DOHH2 (cell line): ENCODE measurements around the gene VTN.

Experiments
- H3F3A ChIP-seq: fragments of 200-600 bp; sonication (generic), shearing (Covaris generic); 2 replicates; pipeline ENCODE4 v1.6.0; 2016; ENCODE audit warnings: antibody characterized with exemption, mild to moderate bottlenecking; ENCODE audit not compliant: control insufficient read depth, insufficient read depth
- H3K27ac ChIP-seq: fragments of 200-600 bp; sonication (generic); 2 replicates; pipeline ENCODE4 v1.5.1; 2014; ENCODE audit warnings: low read depth, mild to moderate bottlenecking, low read length, moderate library complexity
- H3K27me3 ChIP-seq: fragments of 200-600 bp; sonication (generic); 2 replicates; pipeline ENCODE4 v1.6.1; 2014; ENCODE audit warnings: mild to moderate bottlenecking, low read length, mixed read lengths; ENCODE audit not compliant: control insufficient read depth
- H3K36me3 ChIP-seq: fragments of 200-600 bp; sonication (generic); 2 replicates; pipeline ENCODE4 v1.6.1; 2014; ENCODE audit warnings: mild to moderate bottlenecking, low read length, moderate library complexity, mixed read lengths; ENCODE audit not compliant: control insufficient read depth
- H3K4me1 ChIP-seq: fragments of 200-600 bp; sonication (generic); 2 replicates; pipeline ENCODE4 v1.6.1; 2014; ENCODE audit warnings: mild to moderate bottlenecking, low read length, mixed read lengths; ENCODE audit not compliant: control insufficient read depth
- H3K4me2 ChIP-seq: fragments of 200-600 bp; sonication (generic); 2 replicates; pipeline ENCODE4 v1.6.0; 2014; ENCODE audit warnings: mild to moderate bottlenecking, low read length, moderate library complexity
- H3K4me3 ChIP-seq: fragments of 200-600 bp; sonication (generic); 2 replicates; pipeline ENCODE4 v1.5.1; 2014; ENCODE audit warnings: mild to moderate bottlenecking, low read length, mixed read lengths
- H3K79me2 ChIP-seq: fragments of 200-600 bp; sonication (generic); 2 replicates; pipeline ENCODE4 v1.6.1; 2014; ENCODE audit warnings: mild to moderate bottlenecking, low read length, mixed read lengths; ENCODE audit not compliant: control insufficient read depth
- H3K9me2 ChIP-seq: fragments of 200-600 bp; sonication (generic); replicated peaks from 2 replicates; pipeline ENCODE4 v1.6.1; 2014; ENCODE audit warnings: mild to moderate bottlenecking, low read length, mixed read lengths; ENCODE audit not compliant: control insufficient read depth
- H3K9me3 ChIP-seq: fragments of 200-600 bp; sonication (generic); 2 replicates; pipeline ENCODE4 v1.6.1; 2014; ENCODE audit warnings: antibody characterized with exemption, low read length, mixed read lengths; ENCODE audit not compliant: control insufficient read depth, insufficient read depth
- H4K20me1 ChIP-seq: fragments of 200-600 bp; sonication (generic); 2 replicates; pipeline ENCODE4 v1.6.0; 2014; ENCODE audit warnings: low read depth, mild to moderate bottlenecking, antibody characterized with exemption, low read length, moderate library complexity; ENCODE audit not compliant: control insufficient read depth, insufficient read depth
- EZH2phosphoT487 ChIP-seq: fragments of 200-600 bp; sonication (generic); IDR thresholded peaks from 2 replicates; pipeline ENCODE4 v1.6.1; 2017; ENCODE audit warnings: borderline replicate concordance, mild to moderate bottlenecking, antibody characterized with exemption, low read length, moderate library complexity, mixed read lengths
- TF ChIP-seq, protein P1 (sequence below): fragments of 200-600 bp; sonication (generic); IDR thresholded peaks from one replicate; pipeline ENCODE4 v1.5.1; 2014; ENCODE audit warnings: antibody characterized with exemption, mild to moderate bottlenecking, low read depth, low read length; ENCODE audit not compliant: poor library complexity, severe bottlenecking

The VTN gene

DNA sequence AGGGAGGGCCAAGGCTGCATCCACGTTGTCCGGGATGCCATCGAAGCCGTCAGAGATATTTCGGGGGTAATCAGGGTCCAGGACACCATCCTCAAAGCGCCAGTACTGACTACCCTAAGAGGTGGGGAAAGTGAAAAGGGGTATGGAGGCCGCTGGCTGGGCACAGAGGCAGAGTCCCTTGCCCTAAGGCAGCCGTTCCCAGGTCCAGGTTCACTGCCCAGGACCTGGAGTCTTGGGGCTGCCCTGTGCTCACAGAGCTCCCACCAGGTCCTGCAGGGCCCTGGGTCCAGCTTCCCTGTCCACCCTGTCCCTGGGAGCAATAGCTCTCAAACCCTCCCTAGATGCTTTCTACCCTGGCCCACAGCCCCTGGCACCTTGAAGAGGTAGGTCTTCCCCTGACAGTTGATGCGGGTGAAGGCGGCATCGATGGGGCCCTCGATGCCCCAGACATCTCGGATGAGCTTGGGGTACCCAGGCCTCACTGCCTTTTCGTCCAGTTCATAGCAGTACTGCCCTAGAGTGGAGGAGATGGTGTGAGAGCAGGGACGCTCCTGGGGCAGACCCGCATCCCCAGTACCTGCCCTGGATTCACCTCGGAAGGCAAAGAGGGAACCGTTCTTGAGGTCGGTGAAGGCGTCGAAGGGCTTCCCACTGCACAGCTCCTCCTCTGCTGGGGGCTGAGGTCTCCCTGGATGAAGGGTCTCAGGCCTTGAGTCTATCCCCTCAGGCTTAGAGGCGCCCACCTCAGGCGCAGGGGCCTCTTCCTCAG, 1.0 kb downstream of the VTN start:
- TF ChIP-seq, protein P1, sequence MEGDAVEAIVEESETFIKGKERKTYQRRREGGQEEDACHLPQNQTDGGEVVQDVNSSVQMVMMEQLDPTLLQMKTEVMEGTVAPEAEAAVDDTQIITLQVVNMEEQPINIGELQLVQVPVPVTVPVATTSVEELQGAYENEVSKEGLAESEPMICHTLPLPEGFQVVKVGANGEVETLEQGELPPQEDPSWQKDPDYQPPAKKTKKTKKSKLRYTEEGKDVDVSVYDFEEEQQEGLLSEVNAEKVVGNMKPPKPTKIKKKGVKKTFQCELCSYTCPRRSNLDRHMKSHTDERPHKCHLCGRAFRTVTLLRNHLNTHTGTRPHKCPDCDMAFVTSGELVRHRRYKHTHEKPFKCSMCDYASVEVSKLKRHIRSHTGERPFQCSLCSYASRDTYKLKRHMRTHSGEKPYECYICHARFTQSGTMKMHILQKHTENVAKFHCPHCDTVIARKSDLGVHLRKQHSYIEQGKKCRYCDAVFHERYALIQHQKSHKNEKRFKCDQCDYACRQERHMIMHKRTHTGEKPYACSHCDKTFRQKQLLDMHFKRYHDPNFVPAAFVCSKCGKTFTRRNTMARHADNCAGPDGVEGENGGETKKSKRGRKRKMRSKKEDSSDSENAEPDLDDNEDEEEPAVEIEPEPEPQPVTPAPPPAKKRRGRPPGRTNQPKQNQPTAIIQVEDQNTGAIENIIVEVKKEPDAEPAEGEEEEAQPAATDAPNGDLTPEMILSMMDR = no peak
- no peak for TF ChIP-seq EZH2phosphoT487
- Histone ChIP-seq H3K79me2 (peaks cover 15% of the 10 kb centered on the region), H3K4me3 (no peak overlapping the region), H3K27me3 (no peaks in the 10 kb centered on the region), H3K27ac (no peak overlapping the region), H3K4me1 (peaks cover 19% of the 10 kb centered on the region), H3K9me2 (no peaks in the 10 kb centered on the region), H4K20me1 (no peaks in the 10 kb centered on the region), H3K9me3 (no peaks in the 10 kb centered on the region), H3K36me3 (no peaks in the 10 kb centered on the region; the same call in 1 of the 2 replicates), H3K4me2 (no peak overlapping the region), H3F3A (peaks cover 9% of the 10 kb centered on the region)

- Histone ChIP-seq H3K27me3 (no peaks in the 10 kb centered on the region), H3F3A (peaks cover 9% of the 10 kb centered on the region), H3K79me2 (peaks cover 12% of the 10 kb centered on the region), H3K4me2 (no peak overlapping the region), H3K36me3 (peaks cover 2% of the 10 kb centered on the region; the same call in 1 of the 2 replicates), H3K9me3 (no peaks in the 10 kb centered on the region), H4K20me1 (no peaks in the 10 kb centered on the region), H3K27ac (no peak overlapping the region), H3K4me1 (peaks cover 18% of the 10 kb centered on the region), H3K4me3 (no peak overlapping the region), H3K9me2 (no peaks in the 10 kb centered on the region)
- TF ChIP-seq EZH2phosphoT487 = no peak
- TF ChIP-seq, protein P1 = no peak
Measured at GRCh38 chr17:28368306-28368831, 1.7 kb downstream of the VTN start.

DNA sequence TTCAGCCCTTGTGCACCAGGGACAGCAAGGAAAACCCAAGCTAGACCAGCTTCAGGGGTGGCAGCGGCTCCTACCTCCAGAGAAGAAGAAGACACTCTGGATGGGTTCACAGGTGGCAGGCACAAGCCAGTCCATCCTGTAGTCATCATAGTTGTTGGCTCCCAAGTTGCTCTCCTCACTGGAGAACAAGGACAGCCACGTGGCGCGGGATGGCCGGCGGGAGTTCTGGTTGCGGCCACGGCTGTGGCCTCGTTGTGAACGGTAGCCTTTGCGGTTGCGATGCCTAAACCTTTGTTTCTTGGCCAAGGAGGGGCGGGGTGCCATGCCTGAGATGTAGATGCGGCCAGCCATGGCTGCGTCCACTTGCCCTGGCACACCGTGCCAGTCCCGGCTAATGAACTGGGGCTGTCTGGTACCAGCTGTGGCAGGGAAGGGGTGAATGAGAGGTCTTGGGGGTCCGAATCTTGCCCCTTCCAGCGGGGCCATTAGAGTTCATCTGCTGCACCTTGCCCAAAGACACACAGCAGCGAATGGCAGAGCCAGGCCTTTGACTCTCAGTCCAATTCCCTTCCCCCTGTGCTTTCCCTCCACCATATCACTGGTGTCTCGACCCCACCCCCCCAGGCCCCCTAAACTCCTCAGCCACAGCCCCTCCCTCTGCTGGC, 2.3 kb downstream of the VTN start:
- Histone ChIP-seq H3K27ac (no peak overlapping the region), H3K27me3 (no peaks in the 10 kb centered on the region), H3K36me3 (peaks cover 7% of the 10 kb centered on the region; the same call in 1 of the 2 replicates), H4K20me1 (no peaks in the 10 kb centered on the region), H3K79me2 (peaks cover 6% of the 10 kb centered on the region), H3F3A (peaks cover 9% of the 10 kb centered on the region), H3K4me1 (peaks cover 12% of the 10 kb centered on the region), H3K4me2 (no peak overlapping the region), H3K4me3 (no peak overlapping the region), H3K9me2 (no peaks in the 10 kb centered on the region), H3K9me3 (no peaks in the 10 kb centered on the region)
- TF ChIP-seq EZH2phosphoT487 = no peak
- TF ChIP-seq, protein P1 = no peak
